ENCODE data around the gene FUOM.

FUOM gene

GRCh38 chr10:133306941-133307379 lies 50.9 kb downstream of the FUOM start:
- no peaks in the 10 kb centered on the region for H3K9me3 ChIP-seq (ENCODE audit: control insufficient read depth, insufficient read depth, low read depth, low read length)
- no peak overlapping the region for H3K9ac ChIP-seq (ENCODE audit: low read length)
- no peak overlapping the region for H3K4me3 ChIP-seq (ENCODE audit: low read depth, low read length)
- H3K4me1 ChIP-seq (ENCODE audit: control insufficient read depth, insufficient read depth, low read length), result peaks cover 16% of the 10 kb centered on the region
- peaks cover 29% of the 10 kb centered on the region for H3K36me3 ChIP-seq (ENCODE audit: control insufficient read depth, insufficient read depth, low read length)
- H3K27ac ChIP-seq (ENCODE audit: low read depth, low read length), result no peak overlapping the region
- no peaks in the 10 kb centered on the region for H3K27me3 ChIP-seq (ENCODE audit: control insufficient read depth, insufficient read depth, low read length)

- H3K27me3 ChIP-seq (ENCODE audit: control insufficient read depth, insufficient read depth, low read length), result no peaks in the 10 kb centered on the region
- H3K9ac ChIP-seq (ENCODE audit: low read length), result no peak overlapping the region
- peaks cover 16% of the 10 kb centered on the region for H3K4me1 ChIP-seq (ENCODE audit: control insufficient read depth, insufficient read depth, low read length)
- H3K4me3 ChIP-seq (ENCODE audit: low read depth, low read length), result no peak overlapping the region
- H3K36me3 ChIP-seq (ENCODE audit: control insufficient read depth, insufficient read depth, low read length), result peaks cover 24% of the 10 kb centered on the region
- H3K27ac ChIP-seq (ENCODE audit: low read depth, low read length), result no peak overlapping the region
- H3K9me3 ChIP-seq (ENCODE audit: control insufficient read depth, insufficient read depth, low read depth, low read length), result no peaks in the 10 kb centered on the region
Observed at GRCh38 chr10:133306097-133306476, 51.7 kb downstream of the FUOM start.

Data from HUES6 (cell line).